ENCODE results near the gene TRIM37.
"Not testable (repeated sequence)": the region's sequence is repeated elsewhere in the genome, so short reads cannot be mapped to it uniquely, and the experiment has no call there.

Gene TRIM37

GRCh38 chr17:58965221-58965620, 141.5 kb downstream of the TRIM37 start:
- Histone ChIP-seq H3K27me3 (no peaks in the 10 kb centered on the region), H3K4me3 (no peak overlapping the region), H3K36me3 (no peaks in the 10 kb centered on the region), H3K4me1 (no peaks in the 10 kb centered on the region), H3K9me3 (no peaks in the 10 kb centered on the region), H3K27ac (no peak overlapping the region)
- intact Hi-C loops (cut with DNase I; ENCODE audit: low total_unique reads) = no loop called here
- DNase-seq = no peak
- no peak for TF ChIP-seq CTCF (IDR thresholded peaks at IDR 0.05)

GRCh38 chr17:58960068-58960467, 146.6 kb downstream of the TRIM37 start:
- Histone ChIP-seq H3K9me3 (no peaks in the 10 kb centered on the region), H3K4me1 (no peaks in the 10 kb centered on the region)
- no peak for DNase-seq

GRCh38 chr17:58957725-58958073, 149.0 kb downstream of the TRIM37 start:
- intact Hi-C loops (cut with DNase I; ENCODE audit: low total_unique reads); H3K4me1 ChIP-seq; H3K27ac ChIP-seq; H3K36me3 ChIP-seq; H3K27me3 ChIP-seq; H3K4me3 ChIP-seq; H3K9me3 ChIP-seq; DNase-seq: not testable (repeated sequence)

More at GRCh38 chr17:58960068-58960467, 146.6 kb downstream of the TRIM37 start:
- no peaks in the 10 kb centered on the region for H3K27me3 ChIP-seq
- intact Hi-C loops (cut with DNase I; ENCODE audit: low total_unique reads) = no loop called here
- H3K36me3 ChIP-seq = no peaks in the 10 kb centered on the region
- peak in 1 of 2 experiments; percentile 15 for TF ChIP-seq CTCF (IDR thresholded peaks at IDR 0.05)
- no peak overlapping the region for H3K27ac ChIP-seq
- H3K4me3 ChIP-seq = no peak overlapping the region

GRCh38 chr17:58956997-58957724, 149.5 kb downstream of the TRIM37 start:
- H3K4me1 ChIP-seq = no peaks in the 10 kb centered on the region
- H3K36me3 ChIP-seq = no peaks in the 10 kb centered on the region
- TF ChIP-seq CTCF (IDR thresholded peaks at IDR 0.05) = no peak
- no peak overlapping the region for H3K4me3 ChIP-seq
- intact Hi-C loops (cut with DNase I; ENCODE audit: low total_unique reads) = no loop called here
- H3K9me3 ChIP-seq = no peaks in the 10 kb centered on the region
- no peak for DNase-seq
- H3K27me3 ChIP-seq = no peaks in the 10 kb centered on the region
- H3K27ac ChIP-seq = no peak overlapping the region

- H3K27ac ChIP-seq; H3K27me3 ChIP-seq; H3K36me3 ChIP-seq; H3K4me3 ChIP-seq; H3K4me1 ChIP-seq; DNase-seq; intact Hi-C loops (cut with DNase I; ENCODE audit: low total_unique reads): not testable (repeated sequence)
- H3K9me3 ChIP-seq = peaks cover 2 to 12% (median 7%) of the 10 kb centered on the region in 3 donors
Measured at GRCh38 chr17:58954358-58954757, 152.3 kb downstream of the TRIM37 start.

GRCh38 chr17:58947824-58948223, 158.9 kb downstream of the TRIM37 start:
- DNase-seq = no peak
- no peak for TF ChIP-seq CTCF (IDR thresholded peaks at IDR 0.05)
- no peak overlapping the region for H3K27ac ChIP-seq
- H3K4me1 ChIP-seq = no peaks in the 10 kb centered on the region
- intact Hi-C loops (cut with DNase I; ENCODE audit: low total_unique reads) = no loop called here
- H3K36me3 ChIP-seq = no peaks in the 10 kb centered on the region
- H3K27me3 ChIP-seq = no peaks in the 10 kb centered on the region
- H3K9me3 ChIP-seq = peaks cover 2 to 12% (median 7%) of the 10 kb centered on the region in 3 donors
- H3K4me3 ChIP-seq = no peak overlapping the region

- no peaks in the 10 kb centered on the region for H3K4me1 ChIP-seq
- no peak overlapping the region for H3K27ac ChIP-seq
- intact Hi-C loops (cut with DNase I; ENCODE audit: low total_unique reads) = no loop called here
- TF ChIP-seq CTCF (IDR thresholded peaks at IDR 0.05) = no peak
- no peak overlapping the region for H3K4me3 ChIP-seq
- no peaks in the 10 kb centered on the region for H3K36me3 ChIP-seq
- H3K27me3 ChIP-seq = no peaks in the 10 kb centered on the region
- peaks cover 2 to 12% (median 7%) of the 10 kb centered on the region in 3 donors for H3K9me3 ChIP-seq
- no peak for DNase-seq
Measured at GRCh38 chr17:58947411-58947810, 159.3 kb downstream of the TRIM37 start.
